Epithelial cell of esophagus (primary cell): Measurements from ENCODE around the gene DCDC2.

Experiments used
- DNase-seq: peaks from one replicate; pipeline ENCODE4 v3.0.0; 2010; ENCODE audit warnings: low read depth
- H3K4me3 ChIP-seq: 2 replicates; pipeline ENCODE4 v1.5.1; 2011; ENCODE audit warnings: mild to moderate bottlenecking, low read length, control low read depth
- CTCF ChIP-seq: IDR thresholded peaks from 2 replicates; pipeline ENCODE4 v1.5.1; 2011; ENCODE audit warnings: low read depth, mild to moderate bottlenecking, low read length, control low read depth, inconsistent platforms; ENCODE audit not compliant: insufficient read depth; ENCODE audit errors: missing control alignments

DCDC2 gene

DNA sequence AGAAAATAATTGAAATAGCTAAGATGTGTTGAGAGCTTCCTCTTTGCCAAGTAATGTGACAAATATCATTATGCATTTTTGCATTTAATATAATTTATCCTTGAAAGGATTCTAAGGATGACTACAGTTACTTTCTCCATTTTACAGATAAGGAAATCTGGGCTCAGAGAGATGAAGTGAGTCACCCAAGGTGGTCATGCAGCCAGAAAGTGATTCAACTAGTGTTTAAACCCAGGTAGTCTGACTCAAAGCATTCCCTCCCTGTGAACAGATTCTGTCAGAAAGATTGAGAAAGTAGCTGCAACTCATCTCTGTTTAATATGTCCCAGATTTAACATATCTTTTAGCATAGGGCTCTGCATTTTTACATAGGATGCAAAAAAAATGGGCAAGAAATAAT is 203.7 kb downstream of the DCDC2 start:
- TF ChIP-seq CTCF = no peak
- H3K4me3 ChIP-seq = no peak overlapping the region

GRCh38 chr6:24152014-24152413 is 205.8 kb downstream of the DCDC2 start:
- H3K4me3 ChIP-seq = no peak overlapping the region
- no peak for DNase-seq
- no peak for TF ChIP-seq CTCF

More for the DNA sequence above, 203.7 kb downstream of the DCDC2 start:
- DNase-seq = peak; percentile 70

DNA sequence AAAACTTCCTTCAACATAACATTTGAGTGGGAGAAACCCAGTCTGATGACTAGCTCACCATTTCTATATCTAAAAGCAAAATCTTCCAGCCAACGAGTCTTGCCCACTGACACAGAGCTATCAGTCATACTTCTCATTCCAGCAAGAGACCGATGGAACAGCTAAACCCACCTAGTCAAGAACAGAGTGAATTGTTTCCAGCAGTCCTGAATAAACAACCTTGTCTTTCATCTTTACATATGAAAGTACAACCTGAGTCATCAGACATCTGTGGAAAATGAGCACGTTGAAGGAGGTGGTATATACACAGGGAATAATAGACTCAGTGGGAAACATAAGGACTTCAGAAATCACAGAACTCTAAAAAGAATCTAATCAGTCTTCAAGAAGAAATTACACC is 208.0 kb downstream of the DCDC2 start:
- DNase-seq = no peak
- no peak for TF ChIP-seq CTCF
- H3K4me3 ChIP-seq = no peak overlapping the region

DNA sequence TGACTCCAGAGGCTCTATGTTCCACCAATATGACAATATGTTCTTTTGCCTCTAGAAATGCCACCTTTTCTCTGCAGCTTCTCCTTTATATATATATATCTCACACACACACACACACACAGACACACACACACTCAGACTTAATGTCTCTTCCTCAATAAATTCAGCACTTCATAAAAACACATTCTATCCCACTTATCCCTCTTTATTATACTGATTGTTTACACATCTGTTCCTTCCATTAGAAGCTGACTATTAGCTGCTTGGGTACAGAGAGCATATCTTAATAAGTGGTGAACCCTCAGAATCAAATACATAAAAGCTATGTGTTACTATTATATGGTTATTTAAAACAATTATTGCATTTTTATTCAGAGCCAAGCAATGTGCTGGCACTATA is 208.6 kb downstream of the DCDC2 start:
- no peak for TF ChIP-seq CTCF
- H3K4me3 ChIP-seq = no peak overlapping the region
- no peak for DNase-seq

DNA sequence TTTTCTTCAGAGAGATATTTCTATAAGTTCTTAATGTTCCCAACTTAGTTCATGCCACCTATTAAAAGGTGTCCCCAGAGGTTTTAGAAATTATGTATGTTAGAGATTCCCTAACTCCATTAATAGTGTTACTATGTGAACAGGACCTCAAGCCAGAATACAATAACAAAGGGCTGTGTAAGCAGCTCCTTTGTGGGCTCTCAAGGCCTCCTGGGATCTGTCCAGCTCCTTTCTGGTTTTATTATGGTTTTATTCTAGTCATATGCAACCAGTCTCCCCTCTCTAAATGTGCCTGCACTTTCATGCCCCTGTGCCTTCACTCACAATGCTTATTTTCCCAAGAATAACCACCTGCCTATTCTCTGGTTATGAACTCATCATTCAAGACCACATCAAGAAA is 209.2 kb downstream of the DCDC2 start:
- DNase-seq = no peak
- H3K4me3 ChIP-seq = no peak overlapping the region
- no peak for TF ChIP-seq CTCF

- no peak overlapping the region for H3K4me3 ChIP-seq
- DNase-seq = no peak
- TF ChIP-seq CTCF = no peak
These were observed 209.7 kb downstream of the DCDC2 start for GRCh38 chr6:24148154-24148570.

DNA sequence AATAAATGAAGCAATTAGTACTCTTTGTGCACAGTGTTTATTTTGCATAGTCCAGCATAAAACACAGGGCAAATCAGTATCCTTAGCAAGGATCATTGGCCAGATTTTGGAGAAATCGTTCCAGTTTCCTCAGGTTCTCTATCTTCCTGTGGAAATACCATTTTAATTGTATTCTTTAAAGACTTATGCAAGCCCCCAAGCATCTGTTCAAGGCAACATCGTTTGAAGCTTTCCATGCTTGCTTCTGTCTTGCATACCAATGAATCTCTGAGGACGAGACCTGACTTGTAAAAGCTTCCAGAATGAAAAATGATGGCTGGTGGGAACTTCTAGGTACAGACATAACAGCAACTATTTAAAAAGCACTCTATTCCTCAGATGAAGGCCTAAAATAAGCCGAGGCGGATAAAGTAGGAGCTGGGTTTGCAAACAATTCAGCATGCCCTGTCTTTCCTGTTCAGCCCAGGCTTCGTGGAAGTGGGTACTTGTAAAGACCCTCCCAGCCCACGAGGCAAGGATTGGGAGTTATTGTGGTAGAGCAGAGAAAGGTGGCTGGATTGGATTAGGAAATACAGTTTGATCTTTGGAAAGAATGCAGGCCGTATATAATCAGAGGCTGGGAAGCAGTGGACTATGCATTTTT is 210.2 kb downstream of the DCDC2 start:
- TF ChIP-seq CTCF = no peak
- no peak for DNase-seq
- no peak overlapping the region for H3K4me3 ChIP-seq
